A673 (cell line): ENCODE measurements around the gene SLC35A4. TPM values are rescaled to one million over a fixed set of nuclear protein-coding genes. Genes with fewer than 3 reads are reported as not detected.

Experiments used
- BruUV-seq: library from RNA; stranded (reverse); fragments of 400-500 nt; replicated peaks from 2 replicates; lab custom pipeline; 2021; lab: Mats Ljungman, UMichigan
- CTCF ChIA-PET: fragments of 300-600 bp; sonication (Branson Sonifier 250); formaldehyde crosslinking; loops from one replicate; lab custom pipeline; 2022; ENCODE audit warnings: antibody characterized with exemption; lab: Charles Lee
- POLR2A ChIA-PET: fragments of 300-600 bp; sonication (Branson Sonifier 250); formaldehyde crosslinking; loops from one replicate; lab custom pipeline; 2022; ENCODE audit warnings: antibody characterized with exemption; ENCODE audit not compliant: low non-redundant PET; lab: Charles Lee
- DNase-seq: peaks from one replicate; pipeline ENCODE4 v3.0.0-alpha.2; 2015; ENCODE audit warnings: low spot score
- H3K27ac ChIP-seq: fragments of 200-600 bp; sonication (generic); 2 replicates; pipeline ENCODE4 v1.5.1; 2016; ENCODE audit warnings: mixed run types, low read depth, mild to moderate bottlenecking, mixed read lengths, antibody characterized with exemption, low read length; ENCODE audit not compliant: poor library complexity, severe bottlenecking
- H3K27me3 ChIP-seq: fragments of 200-600 bp; sonication (generic); replicated peaks from 2 replicates; pipeline ENCODE4 v1.6.1; 2017; ENCODE audit warnings: mixed run types, low read depth, mild to moderate bottlenecking, mixed read lengths, antibody characterized with exemption, low read length; ENCODE audit not compliant: insufficient read depth, poor library complexity
- H3K36me3 ChIP-seq: fragments of 200-600 bp; sonication (generic); 2 replicates; pipeline ENCODE4 v1.6.1; 2016; ENCODE audit warnings: mixed run types, mild to moderate bottlenecking, mixed read lengths, antibody characterized with exemption, low read length; ENCODE audit not compliant: insufficient read depth, poor library complexity, severe bottlenecking
- H3K4me1 ChIP-seq: fragments of 200-600 bp; sonication (generic); 2 replicates; pipeline ENCODE4 v1.6.1; 2017; ENCODE audit warnings: mixed run types, mild to moderate bottlenecking, mixed read lengths, antibody characterized with exemption, low read length; ENCODE audit not compliant: insufficient read depth, poor library complexity, severe bottlenecking
- H3K4me3 ChIP-seq: fragments of 200-600 bp; sonication (generic); 2 replicates; pipeline ENCODE4 v1.5.1; 2016; ENCODE audit warnings: low read depth, mixed run types, mild to moderate bottlenecking, mixed read lengths, low read length; ENCODE audit not compliant: poor library complexity, severe bottlenecking
- H3K9me3 ChIP-seq: fragments of 200-600 bp; sonication (generic); 2 replicates; pipeline ENCODE4 v1.6.1; 2016; ENCODE audit warnings: mixed run types, low read depth, mild to moderate bottlenecking, mixed read lengths, antibody characterized with exemption, low read length; ENCODE audit not compliant: poor library complexity, severe bottlenecking
- CTCF ChIP-seq: fragments of 300-800, 200-600 bp; sonication (generic); conservative IDR thresholded peaks from 2 replicates; pipeline ENCODE4 v1.5.1; 2017; ENCODE audit warnings: low read depth, mild to moderate bottlenecking, antibody characterized with exemption, low read length, moderate library complexity, mixed read lengths
- EZH2 ChIP-seq: fragments of 200-600 bp; sonication (generic); IDR thresholded peaks from 2 replicates; pipeline ENCODE4 v1.6.1; 2017; ENCODE audit warnings: borderline replicate concordance, low read depth, mild to moderate bottlenecking, mixed read lengths, antibody characterized with exemption, low read length; ENCODE audit not compliant: poor library complexity, severe bottlenecking
- intact Hi-C: fragments of 100-400 bp; cut with micrococcal nuclease; formaldehyde crosslinking; loops from one replicate; pipeline ENCODE4 v1.10.0; 2022; ENCODE audit not compliant: unreplicated experiment
- total RNA-seq: library from RNA; stranded (reverse); gene quantifications from 2 replicates; pipeline ENCODE4 v1.2.3, GENCODE V29; 2021

Gene SLC35A4
- total RNA-seq, 1 experiment from 2014 or later = 99.6 TPM

DNA sequence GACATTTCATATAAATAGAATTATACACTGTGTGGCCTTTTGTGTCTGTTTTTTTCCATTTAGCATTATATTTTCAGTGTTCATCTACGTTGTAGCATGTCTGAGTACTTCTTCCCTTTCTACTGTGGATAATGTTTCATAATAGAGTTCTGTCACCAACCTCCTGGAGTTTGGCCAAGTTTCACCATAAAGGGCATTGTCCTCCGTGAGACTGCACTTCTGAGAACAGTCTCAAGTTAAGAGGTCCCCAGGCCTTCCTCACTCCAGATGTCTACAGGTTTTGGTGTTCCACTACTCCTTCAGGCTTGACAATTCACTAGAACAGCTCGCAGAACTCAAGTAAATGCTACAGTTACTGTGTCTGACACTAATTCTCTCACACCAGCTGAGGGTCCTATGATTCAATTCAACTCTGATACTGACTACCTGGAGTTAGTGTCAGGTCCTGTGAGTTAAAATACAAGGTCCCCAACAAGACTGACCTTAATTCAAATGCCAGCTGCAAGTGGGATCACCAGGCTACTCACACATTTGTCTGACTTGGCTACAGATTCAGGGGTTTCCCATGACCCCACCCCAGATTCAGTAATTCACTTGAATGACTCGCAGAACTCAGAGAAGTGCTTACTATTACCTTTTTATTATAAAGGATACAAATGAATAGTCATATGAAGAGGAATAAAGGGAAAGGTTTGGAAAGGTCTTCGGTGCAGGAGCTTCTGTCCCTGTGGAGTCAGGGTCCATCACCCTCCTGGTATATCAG, 31.1 kb downstream of the SLC35A4 start:
- H3K27me3 ChIP-seq = no peaks in the 10 kb centered on the region
- H3K4me1 ChIP-seq = no peaks in the 10 kb centered on the region
- no peak for TF ChIP-seq CTCF
- TF ChIP-seq EZH2 = no peak
- no peaks in the 10 kb centered on the region for H3K9me3 ChIP-seq
- intact Hi-C loops = no loop called here
- ChIA-PET POLR2A (interaction anchor here (0.7 kb wide), 1 partner anchor 138 kb away, joined by 3 read pairs; no protein-coding TSS in a partner anchor), CTCF (no interaction called here)
- no peaks in the 10 kb centered on the region for H3K36me3 ChIP-seq
- BruUV-seq = no TSS peak
- H3K4me3 ChIP-seq = no peak overlapping the region
- DNase-seq = peak; percentile 37
- H3K27ac ChIP-seq = no peak overlapping the region

DNA sequence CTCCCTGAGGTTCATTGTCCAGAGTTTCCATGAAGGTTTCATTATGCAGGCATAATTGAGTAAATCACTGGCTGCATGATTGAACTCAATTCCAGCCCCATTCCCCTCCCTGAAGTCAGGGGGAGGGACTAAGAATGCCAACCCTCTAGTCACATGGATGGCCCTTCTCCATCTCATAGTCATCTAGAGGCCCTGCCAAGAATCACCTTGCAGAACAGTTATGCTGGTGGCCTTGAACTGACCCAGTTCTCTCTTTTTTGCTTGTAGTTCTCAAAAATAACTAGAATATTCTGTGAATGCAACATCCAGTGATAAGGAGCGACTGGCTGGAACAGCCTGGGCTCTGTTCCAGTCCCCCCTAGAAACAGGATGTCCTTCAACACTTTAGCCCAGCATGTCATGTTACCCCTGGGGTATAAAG, 31.7 kb downstream of the SLC35A4 start:
- ChIA-PET POLR2A (no interaction called here), CTCF (no interaction called here)
- no peaks in the 10 kb centered on the region for H3K9me3 ChIP-seq
- H3K27ac ChIP-seq = no peak overlapping the region
- no peaks in the 10 kb centered on the region for H3K36me3 ChIP-seq
- no peaks in the 10 kb centered on the region for H3K27me3 ChIP-seq
- no peak overlapping the region for H3K4me3 ChIP-seq
- H3K4me1 ChIP-seq = no peaks in the 10 kb centered on the region
- no TSS peak for BruUV-seq
- intact Hi-C loops = no loop called here
- DNase-seq = no peak
- no peak for TF ChIP-seq EZH2
- TF ChIP-seq CTCF = no peak

GRCh38 chr5:140598836-140599235, 34.2 kb downstream of the SLC35A4 start:
- Histone ChIP-seq H3K36me3 (no peaks in the 10 kb centered on the region), H3K27ac (no peak overlapping the region), H3K9me3 (no peaks in the 10 kb centered on the region), H3K27me3 (no peaks in the 10 kb centered on the region), H3K4me1 (no peaks in the 10 kb centered on the region), H3K4me3 (no peak overlapping the region)
- intact Hi-C loops = no loop called here
- no TSS peak for BruUV-seq
- ChIA-PET POLR2A (no interaction called here), CTCF (no interaction called here)
- TF ChIP-seq EZH2 (no peak), CTCF (no peak)
- no peak for DNase-seq
